ENCODE results near the gene NEUROD6. TPM values are rescaled to one million over a fixed set of nuclear protein-coding genes. Genes with fewer than 3 reads are reported as not detected.

The NEUROD6 gene
- total RNA-seq, 1 donor from 2014 or later: not detected

- Histone ChIP-seq H3K4me1 (peaks cover 15% of the 10 kb centered on the region), H3K36me3 (no peaks in the 10 kb centered on the region), H3K9me3 (replicated peaks) (no peaks in the 10 kb centered on the region), H3K4me3 (no peak overlapping the region), H3K27me3 (ENCODE audit: low read depth) (peaks cover 91% of the 10 kb centered on the region), H3K27ac (replicated peaks) (no peak overlapping the region)
- intact Hi-C loops (cut with micrococcal nuclease): no loop called here
- TF ChIP-seq, protein P1, sequence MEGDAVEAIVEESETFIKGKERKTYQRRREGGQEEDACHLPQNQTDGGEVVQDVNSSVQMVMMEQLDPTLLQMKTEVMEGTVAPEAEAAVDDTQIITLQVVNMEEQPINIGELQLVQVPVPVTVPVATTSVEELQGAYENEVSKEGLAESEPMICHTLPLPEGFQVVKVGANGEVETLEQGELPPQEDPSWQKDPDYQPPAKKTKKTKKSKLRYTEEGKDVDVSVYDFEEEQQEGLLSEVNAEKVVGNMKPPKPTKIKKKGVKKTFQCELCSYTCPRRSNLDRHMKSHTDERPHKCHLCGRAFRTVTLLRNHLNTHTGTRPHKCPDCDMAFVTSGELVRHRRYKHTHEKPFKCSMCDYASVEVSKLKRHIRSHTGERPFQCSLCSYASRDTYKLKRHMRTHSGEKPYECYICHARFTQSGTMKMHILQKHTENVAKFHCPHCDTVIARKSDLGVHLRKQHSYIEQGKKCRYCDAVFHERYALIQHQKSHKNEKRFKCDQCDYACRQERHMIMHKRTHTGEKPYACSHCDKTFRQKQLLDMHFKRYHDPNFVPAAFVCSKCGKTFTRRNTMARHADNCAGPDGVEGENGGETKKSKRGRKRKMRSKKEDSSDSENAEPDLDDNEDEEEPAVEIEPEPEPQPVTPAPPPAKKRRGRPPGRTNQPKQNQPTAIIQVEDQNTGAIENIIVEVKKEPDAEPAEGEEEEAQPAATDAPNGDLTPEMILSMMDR (IDR thresholded peaks at IDR 0.05; ENCODE audit: borderline replicate concordance): no peak
- no peak for DNase-seq
Observed at GRCh38 chr7:31333291-31333690, 7.2 kb downstream of the NEUROD6 start.

DNA sequence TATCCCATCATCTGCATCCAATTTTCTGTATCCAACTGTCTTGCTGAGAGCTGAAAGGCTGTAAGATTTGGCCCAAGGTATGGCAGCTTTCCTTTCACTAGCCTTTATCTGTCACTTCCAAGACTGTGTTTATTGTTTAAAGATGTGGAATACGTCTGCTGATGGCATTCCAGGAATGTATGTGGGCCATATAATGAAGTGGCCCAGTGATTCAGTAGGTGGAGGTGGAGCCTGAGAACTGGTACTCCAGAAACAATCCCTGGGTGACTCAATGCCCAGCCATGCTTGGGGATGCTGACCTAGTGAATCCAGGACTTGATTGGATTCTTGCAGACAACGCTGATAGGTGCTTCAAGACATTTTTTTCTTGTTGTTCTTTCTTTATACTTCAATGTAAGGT is 13.5 kb downstream of the NEUROD6 start:
- no peaks in the 10 kb centered on the region for H3K36me3 ChIP-seq
- H3K27me3 ChIP-seq (ENCODE audit: low read depth): peaks cover 31% of the 10 kb centered on the region
- no peak for DNase-seq
- H3K27ac ChIP-seq (replicated peaks): no peak overlapping the region
- intact Hi-C loops (cut with micrococcal nuclease): no loop called here
- no peaks in the 10 kb centered on the region for H3K9me3 ChIP-seq (replicated peaks)
- H3K4me3 ChIP-seq: no peak overlapping the region
- H3K4me1 ChIP-seq: no peaks in the 10 kb centered on the region
- TF ChIP-seq, protein P1 (IDR thresholded peaks at IDR 0.05; ENCODE audit: borderline replicate concordance): no peak

DNA sequence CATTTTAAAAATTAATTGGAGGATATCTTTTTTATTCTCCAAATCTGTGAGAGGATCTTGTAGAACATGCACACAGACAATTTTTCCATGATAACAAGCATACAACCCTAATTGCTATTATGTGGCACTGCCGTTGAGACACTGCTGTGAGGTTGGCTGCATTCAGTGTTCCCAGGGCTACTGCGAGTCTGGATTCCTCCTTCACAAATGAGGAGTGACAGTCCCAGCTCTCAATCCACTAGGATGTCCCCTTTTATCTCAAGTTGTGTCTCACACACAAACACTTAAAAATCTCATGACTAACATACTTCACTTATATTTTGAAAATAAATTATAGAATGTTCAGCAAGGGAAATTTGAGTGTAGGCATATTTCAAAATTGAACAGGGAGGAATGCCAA is 14.1 kb downstream of the NEUROD6 start:
- H3K27me3 ChIP-seq (ENCODE audit: low read depth): peaks cover 24% of the 10 kb centered on the region
- H3K27ac ChIP-seq (replicated peaks): no peak overlapping the region
- DNase-seq: no peak
- H3K4me1 ChIP-seq: no peaks in the 10 kb centered on the region
- intact Hi-C loops (cut with micrococcal nuclease): no loop called here
- H3K36me3 ChIP-seq: no peaks in the 10 kb centered on the region
- TF ChIP-seq, protein P1 (IDR thresholded peaks at IDR 0.05; ENCODE audit: borderline replicate concordance): no peak
- H3K9me3 ChIP-seq (replicated peaks): no peaks in the 10 kb centered on the region
- no peak overlapping the region for H3K4me3 ChIP-seq

- H3K4me1 ChIP-seq: no peaks in the 10 kb centered on the region
- no peak overlapping the region for H3K4me3 ChIP-seq
- no peaks in the 10 kb centered on the region for H3K36me3 ChIP-seq
- H3K27me3 ChIP-seq (ENCODE audit: low read depth): peaks cover 6% of the 10 kb centered on the region
- TF ChIP-seq, protein P1 (IDR thresholded peaks at IDR 0.05; ENCODE audit: borderline replicate concordance): no peak
- no peak for DNase-seq
- no peaks in the 10 kb centered on the region for H3K9me3 ChIP-seq (replicated peaks)
- intact Hi-C loops (cut with micrococcal nuclease): no loop called here
- H3K27ac ChIP-seq (replicated peaks): no peak overlapping the region
Observed at GRCh38 chr7:31323101-31323500, 17.4 kb downstream of the NEUROD6 start.

- no peak for DNase-seq
- Histone ChIP-seq H3K4me1 (no peaks in the 10 kb centered on the region), H3K27me3 (ENCODE audit: low read depth) (peaks cover 16% of the 10 kb centered on the region), H3K36me3 (no peaks in the 10 kb centered on the region), H3K27ac (replicated peaks) (no peak overlapping the region), H3K4me3 (no peak overlapping the region), H3K9me3 (replicated peaks) (no peaks in the 10 kb centered on the region)
- TF ChIP-seq, protein P1 (IDR thresholded peaks at IDR 0.05; ENCODE audit: borderline replicate concordance): no peak
- intact Hi-C loops (cut with micrococcal nuclease): no loop called here
Observed at GRCh38 chr7:31320675-31321074, 19.9 kb downstream of the NEUROD6 start.

GRCh38 chr7:31318313-31318712 is 22.2 kb downstream of the NEUROD6 start:
- Histone ChIP-seq H3K27ac (replicated peaks) (no peak overlapping the region), H3K4me1 (no peaks in the 10 kb centered on the region), H3K4me3 (no peak overlapping the region), H3K36me3 (no peaks in the 10 kb centered on the region), H3K27me3 (ENCODE audit: low read depth) (peaks cover 31% of the 10 kb centered on the region), H3K9me3 (replicated peaks) (no peaks in the 10 kb centered on the region)
- TF ChIP-seq, protein P1 (IDR thresholded peaks at IDR 0.05; ENCODE audit: borderline replicate concordance): no peak
- DNase-seq: no peak
- intact Hi-C loops (cut with micrococcal nuclease): no loop called here

Measured in left ventricle myocardium inferior (tissue), 1 donor.